HG02610 (cell line): Measurements from ENCODE around the gene PAPOLB.
"Not testable (repeated sequence)": the region's sequence is repeated elsewhere in the genome, so short reads cannot be mapped to it uniquely, and the experiment has no call there.

Source experiments
- ATAC-seq: cut with Tn5 transposase; IDR thresholded peaks from one replicate; pipeline ENCODE4 v1.9.1; 2021; ENCODE audit warnings: mild to moderate bottlenecking, moderate library complexity; ENCODE audit not compliant: unreplicated experiment

Gene PAPOLB

GRCh38 chr7:4861673-4862072 is at the start of gene PAPOLB:
PAPOLB (minus strand) TSS chr7:4862030; CDS start chr7:4861810, 220 bp downstream.
- no peak for ATAC-seq

DNA sequence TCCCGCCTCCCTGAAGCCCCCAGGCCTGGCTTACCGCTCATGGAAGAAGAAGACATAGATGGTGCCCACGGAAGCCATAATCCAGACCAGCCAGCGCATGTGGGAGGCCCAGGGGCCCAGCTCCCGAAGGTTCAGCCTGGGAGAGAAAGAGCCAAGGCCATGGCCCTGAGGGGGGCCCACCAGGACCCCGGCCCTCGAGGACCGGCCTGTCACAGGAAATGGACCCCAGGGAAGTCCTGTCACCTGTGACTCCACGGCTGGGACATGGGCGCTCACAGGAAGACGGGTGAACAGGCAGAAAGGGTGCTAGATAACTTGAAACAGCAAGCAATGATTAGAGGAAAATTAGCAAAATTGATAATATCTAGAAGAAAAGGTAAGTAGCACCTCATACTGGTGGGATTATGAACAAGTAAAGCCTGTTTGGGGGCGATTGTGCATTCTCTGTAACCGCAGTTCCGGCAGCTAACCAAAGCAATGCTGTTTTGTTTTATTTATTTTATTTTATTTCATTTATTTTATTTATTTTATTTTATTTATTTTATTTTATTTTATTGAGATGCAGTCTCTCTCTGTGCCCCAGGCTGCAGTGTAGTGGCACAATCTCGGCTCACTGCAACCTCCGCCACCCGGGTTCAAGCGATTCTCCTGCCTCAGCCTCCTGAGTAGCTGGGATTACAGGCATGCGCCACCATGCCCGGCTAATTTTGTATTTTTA is 49.4 kb upstream of the PAPOLB start:
- no peak for ATAC-seq

GRCh38 chr7:4906682-4907081 is 44.9 kb upstream of the PAPOLB start:
- no peak for ATAC-seq

GRCh38 chr7:4905171-4905570 is 43.3 kb upstream of the PAPOLB start:
- no peak for ATAC-seq

DNA sequence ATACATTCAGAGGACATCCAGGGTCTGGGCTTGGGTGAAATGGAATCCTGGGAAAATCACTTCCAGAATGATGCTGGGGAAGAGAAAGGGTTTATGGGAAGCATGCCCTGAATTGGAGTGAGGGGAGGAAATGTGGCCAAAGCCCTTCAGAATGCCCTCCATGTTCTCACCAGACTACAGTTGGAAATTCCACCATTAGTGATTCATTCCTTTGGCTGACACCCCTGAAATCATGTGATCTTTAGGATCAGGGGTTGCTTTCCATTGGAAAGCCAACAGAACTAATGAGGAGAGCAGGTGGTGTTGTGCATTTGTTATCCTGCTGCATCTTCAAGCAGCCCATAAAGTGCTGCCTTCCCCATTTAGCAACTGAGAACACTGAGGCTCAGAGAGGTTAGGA is 42.5 kb upstream of the PAPOLB start:
- ATAC-seq: no peak

DNA sequence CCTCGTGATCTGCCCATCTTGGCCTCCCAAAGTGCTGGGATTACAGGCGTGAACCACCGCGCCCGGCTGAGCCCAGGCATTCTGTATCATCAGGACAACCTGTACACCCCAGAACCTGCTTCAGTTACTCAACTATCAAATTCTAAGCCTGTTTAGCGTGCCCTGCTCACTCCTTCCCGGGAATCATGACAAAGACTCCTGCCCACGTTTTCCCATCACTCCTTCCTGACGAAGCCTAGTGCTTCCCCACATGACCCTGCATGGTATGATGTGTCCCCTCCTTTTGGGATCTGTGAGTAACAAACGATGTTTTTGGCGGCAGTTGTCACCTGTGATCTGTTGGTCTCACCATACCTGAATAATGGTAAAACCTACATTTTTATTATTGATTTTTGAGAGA is 33.9 kb upstream of the PAPOLB start:
- no peak for ATAC-seq

GRCh38 chr7:4894482-4894881 is 32.7 kb upstream of the PAPOLB start:
- no peak for ATAC-seq

GRCh38 chr7:4893929-4894475 is 32.2 kb upstream of the PAPOLB start:
- no peak for ATAC-seq

DNA sequence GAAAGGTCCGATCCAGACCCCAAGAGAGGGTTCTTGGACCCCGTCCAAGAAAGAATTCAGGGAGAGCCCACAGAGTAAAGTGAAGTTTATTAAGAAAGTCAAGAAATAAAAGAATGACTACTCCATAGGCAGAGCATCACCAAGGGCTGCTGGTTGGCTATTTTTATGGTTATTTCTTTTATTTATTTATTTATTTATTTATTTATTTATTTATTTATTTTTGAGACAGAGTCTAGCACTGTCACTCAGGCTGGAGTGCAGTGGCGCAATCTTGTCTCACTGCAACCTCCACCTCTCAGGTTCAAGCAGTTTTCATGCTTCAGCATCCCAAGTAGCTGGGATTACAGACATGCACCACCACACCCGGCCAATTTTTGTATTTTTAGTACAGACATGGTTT is 31.4 kb upstream of the PAPOLB start:
- ATAC-seq: not testable (repeated sequence)

- ATAC-seq: not testable (repeated sequence)
These were observed 29.7 kb upstream of the PAPOLB start for GRCh38 chr7:4891522-4891921.

- ATAC-seq: no peak
These were observed 27.9 kb upstream of the PAPOLB start for GRCh38 chr7:4889682-4890081.

GRCh38 chr7:4888161-4888560 is 26.3 kb upstream of the PAPOLB start:
- ATAC-seq: no peak

- ATAC-seq: no peak
These were observed 24.8 kb upstream of the PAPOLB start for GRCh38 chr7:4886671-4887070.

GRCh38 chr7:4885317-4885807 is 23.5 kb upstream of the PAPOLB start:
- ATAC-seq: no peak

DNA sequence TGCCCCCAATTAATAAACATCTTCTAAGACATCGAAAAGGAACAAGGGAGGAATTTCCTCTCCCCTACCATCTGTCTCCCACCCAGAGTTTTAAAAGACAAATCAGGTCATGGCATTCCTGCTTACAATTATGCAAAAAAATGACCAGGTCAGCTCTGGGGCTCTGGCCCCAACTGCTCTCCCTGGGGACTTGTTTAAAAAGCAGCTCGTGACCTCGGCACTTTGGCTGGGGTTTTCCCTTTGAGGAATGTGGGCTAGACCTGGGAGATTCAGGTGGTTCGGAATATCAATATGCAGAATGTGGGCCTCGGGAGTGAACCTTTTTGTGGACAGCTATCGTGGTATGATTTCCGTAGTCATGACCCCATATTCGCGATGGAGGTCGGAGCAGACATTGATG is 22.3 kb upstream of the PAPOLB start:
- no peak for ATAC-seq

GRCh38 chr7:4883372-4884144 is 21.7 kb upstream of the PAPOLB start, which contains the start of gene RADIL:
RADIL (minus strand) TSS chr7:4883716; CDS start chr7:4878139, 5,577 bp downstream.
- peak; percentile 58 for ATAC-seq

DNA sequence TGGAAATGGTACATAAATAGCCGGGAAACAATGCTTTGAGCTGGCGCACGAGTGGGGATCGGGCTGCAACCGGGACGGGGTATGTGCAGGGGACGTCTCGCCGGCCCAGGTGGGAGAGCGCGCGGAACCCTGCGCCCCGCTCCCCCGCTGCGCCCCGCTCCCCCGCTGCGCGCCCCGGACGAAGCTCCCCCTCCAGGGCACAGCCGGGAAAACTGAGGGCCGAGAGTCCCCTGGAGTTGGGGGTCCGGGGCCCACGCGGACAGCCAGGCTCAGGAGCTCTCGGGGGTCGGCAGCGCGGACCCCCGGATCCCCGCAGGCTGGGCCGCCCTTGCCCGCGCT is 21.2 kb upstream of the PAPOLB start:
- ATAC-seq: peak; percentile 11

DNA sequence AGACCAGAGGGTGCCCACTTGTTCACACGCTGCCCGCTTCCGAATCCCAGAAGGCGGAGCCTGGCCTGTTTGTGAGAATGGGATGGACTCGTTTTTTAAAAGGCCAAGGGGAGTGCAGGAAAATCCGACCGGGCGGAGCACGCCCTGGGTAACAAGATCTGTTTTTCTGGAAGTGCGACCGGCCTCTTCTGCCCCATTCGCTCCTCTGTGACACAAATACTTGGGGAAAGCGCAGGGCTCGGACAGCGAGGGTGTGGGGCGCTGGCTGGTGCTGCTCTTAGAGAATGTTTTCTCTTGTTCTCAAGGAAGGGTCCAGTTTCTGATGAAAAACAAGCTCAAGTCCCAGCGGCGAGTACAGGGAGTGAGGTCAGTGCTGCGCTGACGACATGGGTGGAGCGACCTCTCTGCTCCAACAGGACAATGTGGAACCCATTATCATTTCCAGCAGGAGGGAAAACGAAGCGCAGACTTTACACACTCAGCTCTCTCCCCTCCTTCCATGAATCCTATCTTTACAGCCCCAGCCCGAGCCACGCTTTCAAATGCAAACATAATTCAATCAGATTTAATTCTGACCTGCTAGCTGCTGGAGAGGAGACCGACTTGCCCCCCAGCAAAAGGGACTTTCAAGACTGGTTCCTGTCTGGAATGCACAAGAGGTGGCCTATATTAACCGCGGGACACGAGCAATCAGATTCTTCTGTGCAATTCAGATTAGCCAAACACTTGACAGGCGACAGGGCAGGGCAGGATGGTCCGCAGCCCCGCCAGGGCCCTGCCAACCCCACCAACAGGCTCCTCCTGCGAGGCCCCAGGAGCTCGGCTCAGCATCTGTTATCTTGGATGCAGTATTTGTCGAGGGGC is 20.6 kb upstream of the PAPOLB start:
- ATAC-seq: no peak

- ATAC-seq: no peak
These were observed 18.4 kb upstream of the PAPOLB start for GRCh38 chr7:4880218-4880617.

GRCh38 chr7:4879396-4880081 is 17.7 kb upstream of the PAPOLB start:
- ATAC-seq: no peak
